Measurements from ENCODE around the gene NCL. TPM values are rescaled to one million over a fixed set of nuclear protein-coding genes. Genes with fewer than 3 reads are reported as not detected.

Gene NCL
- total and polyA plus RNA-seq, 2 of the 13 experiments (the other 11 are each of a cell fraction or from before 2014, with no cell fraction given), result 105 to 779 TPM

DNA sequence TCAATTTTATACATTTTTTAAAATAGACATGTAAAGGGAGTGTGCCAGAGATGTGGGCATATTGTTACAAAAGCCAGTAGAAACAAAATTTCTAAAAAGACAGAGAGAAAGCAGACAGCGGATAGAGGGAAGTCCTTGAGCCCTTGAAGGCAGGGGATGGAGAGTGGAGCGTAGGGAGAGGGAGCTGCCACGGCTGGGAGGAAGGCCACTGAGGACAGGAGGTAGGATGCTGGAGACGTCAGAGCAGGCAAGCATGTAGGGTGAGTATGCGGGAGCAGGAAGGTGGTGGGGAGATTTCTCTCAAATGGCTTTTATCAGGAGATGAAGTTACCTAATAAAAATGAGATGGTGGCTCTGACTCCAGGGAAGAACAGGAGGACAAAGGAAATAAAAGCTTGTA, 24.0 kb upstream of the NCL start:
- peaks cover 0 to 11% of the 10 kb centered on the region in 2 experiments; a peak in 1 of 5 replicates for H3K27me3 ChIP-seq (ENCODE audit: control insufficient read depth in 1 of 2, insufficient read depth in 2 of 2, low read length in 2 of 2)
- no peak for TF ChIP-seq ZNF282 (IDR thresholded peaks at IDR 0.05; ENCODE audit: partially characterized antibody)
- no peak for TF ChIP-seq ZNF329 (CRISPR knock-in tag; IDR thresholded peaks at IDR 0.05; ENCODE audit: low read depth)
- no peak for TF ChIP-seq ZNF597 (CRISPR knock-in tag; IDR thresholded peaks at IDR 0.05)
- no peak for TF ChIP-seq KLF9 (CRISPR knock-in tag; IDR thresholded peaks at IDR 0.05; ENCODE audit: low read depth)
- no peak for TF ChIP-seq ZNF331 (CRISPR knock-in tag; IDR thresholded peaks at IDR 0.05)
- TF ChIP-seq ZNF431 (CRISPR knock-in tag; IDR thresholded peaks at IDR 0.05; ENCODE audit: borderline replicate concordance, low read depth), result no peak
- no peak for TF ChIP-seq ZNF619 (CRISPR knock-in tag; IDR thresholded peaks at IDR 0.05)
- no peak for TF ChIP-seq NCOA1 (CRISPR knock-in tag; IDR thresholded peaks at IDR 0.05)
- TF ChIP-seq, protein P1, sequence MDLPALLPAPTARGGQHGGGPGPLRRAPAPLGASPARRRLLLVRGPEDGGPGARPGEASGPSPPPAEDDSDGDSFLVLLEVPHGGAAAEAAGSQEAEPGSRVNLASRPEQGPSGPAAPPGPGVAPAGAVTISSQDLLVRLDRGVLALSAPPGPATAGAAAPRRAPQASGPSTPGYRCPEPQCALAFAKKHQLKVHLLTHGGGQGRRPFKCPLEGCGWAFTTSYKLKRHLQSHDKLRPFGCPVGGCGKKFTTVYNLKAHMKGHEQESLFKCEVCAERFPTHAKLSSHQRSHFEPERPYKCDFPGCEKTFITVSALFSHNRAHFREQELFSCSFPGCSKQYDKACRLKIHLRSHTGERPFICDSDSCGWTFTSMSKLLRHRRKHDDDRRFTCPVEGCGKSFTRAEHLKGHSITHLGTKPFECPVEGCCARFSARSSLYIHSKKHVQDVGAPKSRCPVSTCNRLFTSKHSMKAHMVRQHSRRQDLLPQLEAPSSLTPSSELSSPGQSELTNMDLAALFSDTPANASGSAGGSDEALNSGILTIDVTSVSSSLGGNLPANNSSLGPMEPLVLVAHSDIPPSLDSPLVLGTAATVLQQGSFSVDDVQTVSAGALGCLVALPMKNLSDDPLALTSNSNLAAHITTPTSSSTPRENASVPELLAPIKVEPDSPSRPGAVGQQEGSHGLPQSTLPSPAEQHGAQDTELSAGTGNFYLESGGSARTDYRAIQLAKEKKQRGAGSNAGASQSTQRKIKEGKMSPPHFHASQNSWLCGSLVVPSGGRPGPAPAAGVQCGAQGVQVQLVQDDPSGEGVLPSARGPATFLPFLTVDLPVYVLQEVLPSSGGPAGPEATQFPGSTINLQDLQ (CRISPR knock-in tag; IDR thresholded peaks at IDR 0.05), result no peak
- TF ChIP-seq HBP1 (CRISPR knock-in tag; IDR thresholded peaks at IDR 0.05; ENCODE audit: low read depth), result no peak
- H3K27ac ChIP-seq (ENCODE audit: extremely low read length, insufficient read depth, low read length), result no peak overlapping the region
- no peak overlapping the region for H3K4me2 ChIP-seq (ENCODE audit: low read depth, low read length)
- no peak overlapping the region for H3K9ac ChIP-seq (ENCODE audit: insufficient read depth, low read depth, low read length)
- WGBS (ENCODE audit: low lambda C conversion rate), result 46% methylated on average over 5 of the region's 5 CpGs
- no peak for FAIRE-seq
- CTCF ChIA-PET (ENCODE audit: low intra/inter-chr PET ratio, low total read pairs), result no interaction called here
- H3K79me2 ChIP-seq (ENCODE audit: insufficient read depth, low read length), result no peaks in the 10 kb centered on the region
- H2AFZ ChIP-seq (ENCODE audit: low read length), result no peak overlapping the region
- in situ Hi-C loops (cut with HindIII; ENCODE audit: extremely low pct_ligation_motif_present, low pct_unique_long_range_greater_than_20kb), result no loop called here
- H3K4me1 ChIP-seq (ENCODE audit: insufficient read depth, low read length), result peaks cover 2% of the 10 kb centered on the region
- intact Hi-C loops (cut with micrococcal nuclease; ENCODE audit: unreplicated experiment), result no loop called here
- DNase-seq (ENCODE audit: low spot score), result no peak
- no peak for ATAC-seq
- POLR2A ChIA-PET, result interaction anchor here (1.1 kb wide), 1 partner anchor 24 kb away, joined by 4 read pairs; the partner anchor contains the start of gene NCL
- no TSS peak for BruUV-seq (replicated peaks)
- H3K9me3 ChIP-seq (ENCODE audit: low read length), result peaks cover 9% of the 10 kb centered on the region
- H4K20me1 ChIP-seq (ENCODE audit: insufficient read depth, low read length), result no peaks in the 10 kb centered on the region; the same call in 1 of the 2 replicates
- no peak overlapping the region for H3K4me3 ChIP-seq (replicated peaks in 1 of 3; ENCODE audit: insufficient read depth in 1 of 3, low read depth in 2 of 3, low read length in 3 of 3)
- no peaks in the 10 kb centered on the region for H3K36me3 ChIP-seq (replicated peaks in 1 of 2; ENCODE audit: control insufficient read depth in 1 of 2, insufficient read depth in 2 of 2, low read length in 2 of 2)

Measured in HepG2 (cell line).